Smooth muscle cell of the brain vasculature (primary cell): Measurements from ENCODE around the gene SUV39H1.
"Not testable (repeated sequence)": the region's sequence is repeated elsewhere in the genome, so short reads cannot be mapped to it uniquely, and the experiment has no call there.

Experiments used
- DNase-seq: peaks from one replicate; pipeline ENCODE4 v3.0.0-alpha.2; 2012; ENCODE audit warnings: low read depth, low spot score

The SUV39H1 gene

DNA sequence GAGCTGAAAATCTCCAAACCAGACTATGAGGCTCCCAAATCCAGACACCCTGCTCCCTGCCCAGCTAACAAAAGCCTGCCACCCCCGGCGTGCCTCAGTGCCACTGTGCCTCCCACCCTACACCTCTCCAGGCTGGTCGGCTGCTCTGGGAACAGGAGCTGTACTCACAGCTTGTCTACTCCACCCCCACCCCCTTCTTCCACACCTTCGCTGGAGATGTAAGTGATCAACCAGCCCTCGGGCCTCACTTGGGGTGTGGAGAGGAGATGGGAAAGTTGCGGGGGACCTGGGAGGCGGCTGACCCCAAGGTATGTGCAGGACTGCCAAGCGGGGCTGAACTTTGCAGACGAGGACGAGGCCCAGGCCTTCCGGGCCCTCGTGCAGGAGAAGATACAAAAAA lies 11.1 kb upstream of the SUV39H1 start:
- DNase-seq = no peak

GRCh38 chrX:48688531-48689150 lies 7.9 kb upstream of the SUV39H1 start:
- no peak for DNase-seq

DNA sequence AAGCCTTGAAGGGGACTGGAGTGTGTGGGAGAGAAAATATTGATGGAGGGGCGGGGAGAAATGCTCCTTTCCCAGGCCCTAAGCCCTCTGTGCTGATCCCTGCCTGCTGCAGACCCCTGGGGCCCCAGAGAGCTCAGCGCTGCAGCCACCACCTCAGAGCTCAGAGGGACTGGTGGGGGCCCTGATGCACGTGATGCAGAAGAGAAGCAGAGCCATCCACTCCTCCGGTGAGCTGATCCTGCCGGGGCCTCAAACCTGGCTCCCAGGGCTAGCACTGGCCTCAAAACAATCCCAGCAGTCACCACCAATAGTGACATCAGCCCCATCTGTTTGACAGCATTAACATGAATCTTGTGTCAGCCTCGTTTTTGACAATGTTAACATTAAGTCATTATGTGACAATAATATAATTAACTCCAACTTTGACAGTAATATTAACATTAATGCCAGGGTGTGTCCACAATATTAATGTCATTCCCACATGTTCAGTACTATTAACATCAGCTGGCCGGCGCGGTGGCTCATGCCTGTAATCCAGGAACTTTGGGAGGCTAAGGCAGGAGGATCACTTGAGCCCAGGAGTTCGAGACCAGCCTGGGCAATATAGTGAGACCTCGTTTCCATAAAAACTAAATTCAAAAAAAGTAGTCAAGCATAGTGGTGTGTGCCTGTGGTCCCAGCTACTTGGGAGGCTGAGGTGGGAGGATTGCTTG lies 7.2 kb upstream of the SUV39H1 start:
- no peak for DNase-seq

DNA sequence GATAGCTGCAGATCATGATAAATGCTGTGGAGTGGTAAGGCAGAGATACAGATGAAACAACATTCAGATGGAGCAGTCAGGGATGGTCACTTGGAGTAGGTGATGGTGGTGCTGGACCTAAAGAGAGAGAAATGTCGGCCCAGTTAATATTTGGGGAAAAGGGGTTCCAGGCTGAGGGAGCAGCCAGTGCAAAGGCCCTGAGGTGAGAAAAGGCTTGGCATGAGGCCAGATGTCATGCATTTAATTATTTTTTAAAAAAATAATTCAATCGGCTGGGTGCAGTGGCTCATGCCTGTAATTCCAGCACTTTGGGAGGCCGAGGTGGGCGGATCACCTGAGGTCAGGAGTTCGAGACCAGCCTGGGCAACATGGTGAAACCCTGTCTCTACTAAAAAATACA lies 4.8 kb upstream of the SUV39H1 start:
- not testable (repeated sequence) for DNase-seq

- no peak for DNase-seq
Observed at GRCh38 chrX:48694776-48695533, 1.6 kb upstream of the SUV39H1 start.

- DNase-seq = no peak
Observed at GRCh38 chrX:48695534-48695896, 1.0 kb upstream of the SUV39H1 start.

DNA sequence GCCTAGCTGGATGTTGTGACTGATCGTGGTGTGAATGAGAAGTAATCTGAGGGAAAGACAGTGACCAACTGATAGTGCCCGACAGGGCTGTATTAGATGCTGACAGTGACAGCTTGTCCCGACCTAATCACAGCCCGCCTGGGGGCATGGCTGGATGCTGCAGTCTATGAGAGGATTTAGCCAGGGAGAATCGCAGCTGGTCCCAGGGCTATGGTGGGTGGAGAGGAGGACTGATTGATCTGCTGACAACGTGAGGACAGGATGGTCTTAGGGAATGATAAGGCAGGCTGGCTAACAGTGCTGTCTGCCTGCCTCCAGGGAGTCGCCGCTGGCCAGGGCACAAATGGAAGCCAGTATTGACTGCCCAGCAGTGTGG lies 621 bp upstream of the SUV39H1 start:
- DNase-seq = no peak

DNA sequence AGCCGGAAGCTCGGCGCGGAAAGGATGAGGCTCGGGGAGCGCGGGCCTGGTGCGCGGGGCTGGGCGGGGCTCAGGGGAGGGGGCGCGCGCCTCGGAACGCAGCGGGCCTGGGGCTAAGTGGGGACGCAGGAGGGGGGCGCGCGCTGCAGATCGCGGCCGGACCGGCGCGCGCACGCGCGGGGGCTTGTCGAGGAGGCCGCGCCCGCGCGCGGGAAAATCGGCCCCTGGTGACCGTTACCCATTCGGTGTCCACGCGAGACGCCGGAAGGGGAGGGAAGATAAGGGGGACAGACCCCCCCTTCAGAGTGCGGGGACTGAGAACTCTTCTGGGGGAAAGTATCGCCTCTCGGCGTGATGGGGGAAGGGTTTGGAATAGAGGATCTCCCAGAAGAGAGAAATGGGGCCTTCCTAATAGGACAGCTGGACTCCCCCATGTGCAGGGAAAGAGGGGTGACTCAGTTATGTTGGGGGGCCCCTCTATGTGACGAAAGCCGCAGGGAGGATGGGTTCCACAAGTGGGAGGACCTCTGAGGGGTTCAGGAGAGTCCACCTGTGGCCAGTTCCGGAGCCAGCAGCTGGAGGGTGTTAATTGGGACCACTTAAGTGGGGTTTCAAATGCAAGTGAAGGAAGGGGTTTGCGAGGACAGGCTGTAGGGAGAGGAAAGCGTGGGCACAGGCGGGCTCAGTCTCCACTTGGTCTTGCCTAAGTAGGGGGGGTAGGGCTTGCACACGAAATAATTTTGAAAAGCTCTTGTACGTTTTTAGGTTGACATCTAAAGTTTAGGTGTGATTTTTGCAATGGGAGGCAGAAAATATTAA lies 584 bp downstream of the SUV39H1 start:
- no peak for DNase-seq

GRCh38 chrX:48698306-48698705 lies 1.8 kb downstream of the SUV39H1 start:
- DNase-seq = no peak

GRCh38 chrX:48700246-48700645 lies 3.7 kb downstream of the SUV39H1 start:
- no peak for DNase-seq

GRCh38 chrX:48700951-48701653 lies 4.6 kb downstream of the SUV39H1 start:
- no peak for DNase-seq

DNA sequence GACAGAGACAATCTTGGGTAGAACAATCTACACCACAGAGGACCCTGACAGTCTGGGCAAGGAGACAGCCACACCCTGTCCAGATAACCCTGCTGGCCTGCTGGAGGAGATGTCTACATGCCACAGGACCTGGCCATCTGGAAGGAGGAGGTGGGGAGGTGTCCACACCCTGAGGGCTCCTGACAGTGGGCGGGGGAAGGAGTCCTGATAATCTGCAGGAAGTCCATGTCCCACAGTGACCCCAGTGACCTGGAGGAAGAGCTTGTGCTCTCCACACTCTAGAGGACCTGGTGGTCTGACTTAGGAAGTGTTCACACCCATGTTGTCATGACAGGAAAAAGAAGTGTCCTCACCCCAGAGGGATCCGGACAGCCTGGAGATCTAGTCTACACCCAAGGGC lies 5.5 kb downstream of the SUV39H1 start:
- no peak for DNase-seq

DNA sequence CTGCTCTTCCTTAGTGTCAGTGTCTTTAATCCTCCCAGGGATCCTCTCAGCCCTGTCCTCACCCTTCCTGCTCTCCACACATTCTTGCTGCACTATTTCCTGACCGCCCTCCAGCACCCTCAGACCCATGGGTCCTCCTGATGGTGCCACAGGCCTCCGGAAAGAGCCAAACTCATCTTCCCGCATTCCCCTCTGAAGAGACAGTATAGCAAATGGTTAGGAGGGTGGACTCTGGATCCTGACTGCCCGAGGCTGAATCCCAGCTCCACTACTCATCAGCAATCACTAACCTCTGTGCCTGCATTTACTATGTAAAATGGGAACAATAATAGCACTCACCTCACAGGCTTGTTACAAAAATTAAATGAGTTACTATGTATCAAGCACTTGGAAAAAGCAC lies 6.2 kb downstream of the SUV39H1 start:
- no peak for DNase-seq

DNA sequence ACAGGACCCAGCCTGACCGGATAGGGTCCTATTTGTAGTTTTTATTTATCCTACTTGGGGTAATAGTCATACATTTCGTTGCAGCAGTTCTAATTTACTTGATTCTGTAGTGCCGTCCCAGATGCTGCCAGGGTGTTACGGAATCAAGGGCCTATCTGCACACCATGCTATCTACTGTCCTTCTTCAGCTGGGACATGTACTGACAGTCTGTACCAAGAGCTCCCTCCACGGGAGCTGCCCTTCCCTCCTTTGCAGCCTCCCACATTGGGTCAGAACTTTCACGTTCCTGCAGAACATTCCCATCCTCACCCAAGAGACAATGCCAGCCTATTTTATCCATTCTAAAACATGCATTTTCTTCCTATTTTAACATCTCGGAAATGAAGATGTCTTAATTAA lies 6.7 kb downstream of the SUV39H1 start:
- no peak for DNase-seq

DNA sequence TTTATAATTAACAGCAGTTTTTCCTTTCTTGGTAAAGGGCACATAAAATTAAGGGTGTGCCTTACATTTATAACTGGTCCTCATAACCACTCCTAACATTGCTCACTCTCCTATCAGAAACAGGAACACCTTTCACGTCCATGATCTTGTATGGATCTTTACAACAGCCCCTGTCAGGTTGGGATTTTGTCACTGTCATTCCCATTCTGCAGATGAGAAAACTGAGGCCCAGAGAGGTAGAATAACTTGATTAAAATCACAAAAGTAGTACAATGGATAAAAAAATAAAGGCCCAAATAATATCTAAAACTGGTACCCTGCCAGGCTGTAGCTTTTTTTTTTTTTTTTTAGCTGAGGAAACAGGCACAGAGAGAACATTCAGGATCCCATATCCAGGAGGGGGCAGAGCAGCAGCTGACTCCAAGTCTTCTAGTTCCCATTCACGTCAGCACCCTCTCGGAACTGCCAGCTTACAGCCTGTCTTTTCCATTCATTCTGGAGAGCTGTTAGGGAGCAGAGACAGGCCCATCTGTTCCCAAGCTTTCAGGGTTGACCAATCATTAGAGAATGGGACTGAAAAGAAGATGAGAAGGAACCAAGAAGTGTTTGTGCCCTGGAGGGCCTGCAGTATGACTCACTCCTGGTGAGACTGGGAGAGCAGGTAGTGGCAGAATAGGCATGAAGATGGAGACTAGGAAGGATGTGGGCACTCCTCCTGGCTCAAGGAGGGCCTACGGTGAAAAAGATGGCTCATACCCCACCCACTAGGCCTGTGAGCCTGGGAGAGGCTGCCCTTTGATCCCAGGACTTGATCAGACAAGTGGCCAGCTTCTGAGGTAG lies 7.3 kb downstream of the SUV39H1 start:
- DNase-seq = no peak

GRCh38 chrX:48705871-48706270 lies 9.3 kb downstream of the SUV39H1 start:
- DNase-seq = no peak

DNA sequence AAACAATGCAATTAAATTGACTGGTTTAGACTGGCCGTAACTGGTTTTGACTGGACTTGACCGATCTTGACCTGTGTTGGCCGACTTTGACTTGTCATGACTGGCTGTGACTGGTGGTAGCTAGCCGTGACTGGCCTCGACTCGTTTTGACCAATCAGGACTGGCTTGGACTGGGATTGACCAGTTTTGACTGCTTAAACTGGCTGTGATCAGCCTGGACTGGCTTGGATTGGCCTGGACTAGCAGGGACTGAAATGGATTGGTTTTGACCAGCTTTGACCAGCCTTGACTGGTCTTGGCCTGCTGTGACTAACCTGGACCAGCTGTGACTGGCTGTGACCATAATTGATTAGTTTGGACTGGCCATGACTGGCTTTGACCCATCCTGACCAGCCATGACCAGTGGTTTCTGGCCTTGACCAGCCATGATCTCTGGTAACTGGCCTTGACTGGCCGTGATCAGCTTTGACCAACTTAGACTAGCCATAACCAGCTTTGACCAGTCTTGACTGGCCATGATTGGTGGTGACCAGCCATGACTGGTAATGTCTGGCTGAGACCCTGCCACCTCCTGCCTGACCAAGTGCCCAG lies 13.1 kb downstream of the SUV39H1 start:
- no peak for DNase-seq

DNA sequence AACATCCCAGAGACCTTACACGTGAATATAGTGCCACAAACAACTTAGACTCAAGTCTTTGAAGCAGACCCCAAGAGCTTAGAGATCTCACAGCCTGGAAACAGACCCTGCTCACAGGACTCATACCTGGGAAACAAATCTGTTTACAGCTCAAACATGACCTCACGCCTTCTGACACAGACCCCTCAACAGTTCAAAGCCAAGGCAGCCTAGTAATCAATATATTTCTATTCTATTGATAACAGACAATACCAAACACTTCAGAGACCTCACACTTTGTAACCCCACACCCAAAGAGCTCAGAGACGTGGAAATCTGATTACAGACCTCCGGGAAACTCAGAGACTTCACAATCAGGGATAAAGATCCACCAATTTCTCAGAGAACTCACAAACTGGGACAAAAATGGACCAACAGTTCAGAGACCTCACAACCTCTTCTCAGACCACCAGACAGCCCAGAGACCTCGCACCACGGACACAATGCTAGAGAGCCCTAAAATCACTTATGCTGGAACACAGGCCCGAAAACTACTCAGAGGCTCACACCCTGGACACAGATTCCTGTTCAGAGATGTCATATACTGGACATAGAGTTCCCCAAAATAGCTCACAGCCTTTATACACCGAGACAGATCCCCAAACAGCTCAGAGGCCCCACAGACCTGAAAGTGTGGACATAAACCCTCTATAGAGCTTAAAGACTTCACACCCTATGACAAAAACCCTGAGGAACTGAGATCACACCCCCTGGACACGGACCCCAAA lies 14.8 kb downstream of the SUV39H1 start:
- no peak for DNase-seq

GRCh38 chrX:48711929-48712505 lies 15.5 kb downstream of the SUV39H1 start:
- no peak for DNase-seq
